Measurements from ENCODE around the gene NUDT22.
A peak's percentile ranks its signal among the peaks of the same experiment; 100 is the strongest.

Gene NUDT22

GRCh38 chr11:64206457-64207255, 19.4 kb upstream of the NUDT22 start, which contains the start of gene FERMT3:
FERMT3 (plus strand) TSS chr11:64206721; CDS start chr11:64207365, 644 bp downstream.
- DNase-seq (ENCODE audit: low read depth) = no peak

- DNase-seq (ENCODE audit: low read depth) = peak; percentile 87
Measured at GRCh38 chr11:64207256-64208085, 18.6 kb upstream of the NUDT22 start.

- no peak for DNase-seq (ENCODE audit: low read depth)
Measured at GRCh38 chr11:64208086-64208795, 17.8 kb upstream of the NUDT22 start.

GRCh38 chr11:64208796-64209562, 17.1 kb upstream of the NUDT22 start:
- no peak for DNase-seq (ENCODE audit: low read depth)

GRCh38 chr11:64209563-64209843, 16.6 kb upstream of the NUDT22 start:
- DNase-seq (ENCODE audit: low read depth) = no peak

GRCh38 chr11:64210301-64211020, 15.6 kb upstream of the NUDT22 start:
- DNase-seq (ENCODE audit: low read depth) = no peak

- DNase-seq (ENCODE audit: low read depth) = no peak
Measured at GRCh38 chr11:64211181-64211872, 14.7 kb upstream of the NUDT22 start.

- DNase-seq (ENCODE audit: low read depth) = no peak
Measured at GRCh38 chr11:64216879-64217278, 9.2 kb upstream of the NUDT22 start.

- no peak for DNase-seq (ENCODE audit: low read depth)
Measured at GRCh38 chr11:64218628-64219353, 7.3 kb upstream of the NUDT22 start.

- DNase-seq (ENCODE audit: low read depth) = no peak
Measured at GRCh38 chr11:64219354-64219684, 6.8 kb upstream of the NUDT22 start.

GRCh38 chr11:64219755-64220154, 6.3 kb upstream of the NUDT22 start:
- no peak for DNase-seq (ENCODE audit: low read depth)

GRCh38 chr11:64220271-64220670, 5.8 kb upstream of the NUDT22 start:
- DNase-seq (ENCODE audit: low read depth) = no peak

- DNase-seq (ENCODE audit: low read depth) = no peak
Measured at GRCh38 chr11:64220798-64221197, 5.3 kb upstream of the NUDT22 start.

- DNase-seq (ENCODE audit: low read depth) = no peak
Measured at GRCh38 chr11:64222651-64223000, 3.4 kb upstream of the NUDT22 start.

GRCh38 chr11:64223001-64223651, 2.9 kb upstream of the NUDT22 start:
- no peak for DNase-seq (ENCODE audit: low read depth)

GRCh38 chr11:64224151-64224890, 1.8 kb upstream of the NUDT22 start:
- DNase-seq (ENCODE audit: low read depth) = no peak

GRCh38 chr11:64224891-64225607, 1.0 kb upstream of the NUDT22 start:
- no peak for DNase-seq (ENCODE audit: low read depth)

GRCh38 chr11:64226507-64227051, 505 bp downstream of the NUDT22 start:
- DNase-seq (ENCODE audit: low read depth) = peak; percentile 26

Measured in EH (cell line).